Measurements from ENCODE around the gene KLK5. TPM values are rescaled to one million over a fixed set of nuclear protein-coding genes. Genes with fewer than 3 reads are reported as not detected.
A peak's percentile ranks its signal among the peaks of the same experiment; 100 is the strongest.

Gene KLK5
- total RNA-seq, 1 donor from 2014 or later, result not detected

DNA sequence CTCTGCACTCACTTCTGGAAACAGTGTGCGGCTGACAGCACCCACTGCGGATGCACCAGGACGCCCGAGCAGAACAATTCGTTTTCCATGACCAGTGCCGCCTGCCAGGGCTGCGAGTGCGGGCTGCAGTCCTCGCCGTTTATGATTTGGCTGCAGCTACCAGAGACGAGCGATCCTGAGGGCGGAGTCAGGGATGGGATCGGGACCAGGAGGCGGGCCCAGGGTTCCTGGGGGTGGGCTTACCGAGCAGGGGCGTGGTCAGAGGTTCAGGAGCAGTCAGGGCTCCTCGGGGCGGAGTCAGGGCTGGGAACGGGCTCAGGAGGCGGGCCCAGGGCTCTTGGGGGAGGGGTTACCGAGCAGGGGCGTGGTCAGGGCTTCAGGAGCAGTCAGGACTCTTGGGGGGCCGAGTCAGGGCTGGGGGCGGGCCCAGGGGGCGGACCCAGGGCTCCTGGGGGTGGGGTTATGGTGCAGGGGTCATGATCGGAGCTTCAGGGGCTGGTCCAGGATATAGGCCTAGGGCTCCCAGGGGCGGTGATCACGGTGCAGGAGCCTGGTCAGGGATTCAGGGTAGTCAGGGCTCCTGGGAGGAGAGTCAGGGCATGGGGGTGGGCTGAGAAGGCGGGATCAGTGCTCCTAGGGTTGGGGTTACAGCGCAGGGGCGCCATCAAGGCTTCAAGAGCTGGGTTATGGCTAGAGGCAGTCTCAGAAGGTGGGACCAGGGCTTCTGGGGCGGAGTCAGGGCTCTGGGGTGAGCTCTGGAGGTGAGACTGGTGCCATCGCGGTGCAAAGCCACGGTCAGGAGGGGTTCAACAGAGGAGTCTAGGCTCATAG, 43.4 kb downstream of the KLK5 start:
- no peak overlapping the region for H3K27ac Mint-ChIP-seq
- intact Hi-C loops (cut with micrococcal nuclease), result no loop called here
- DNase-seq, result peak; percentile 28

DNA sequence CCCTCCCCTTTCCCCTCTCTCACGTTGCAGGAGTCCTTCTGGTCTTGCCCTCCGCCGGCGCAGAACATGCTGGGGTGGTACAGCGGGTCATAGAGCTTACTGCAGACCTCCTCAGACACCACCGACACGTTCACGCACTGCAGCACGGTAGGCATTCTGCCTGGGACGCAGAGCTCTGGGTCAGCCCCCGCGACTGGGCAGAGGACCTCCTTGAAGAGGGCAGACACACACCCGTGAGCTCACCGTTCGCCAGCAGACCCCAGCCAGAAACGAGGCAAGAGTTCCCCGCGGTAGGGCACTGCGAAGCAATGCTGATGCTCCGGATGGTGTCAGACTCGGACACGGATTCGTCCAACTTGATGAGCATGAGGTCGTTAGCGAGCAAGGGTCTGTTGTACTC, 44.5 kb downstream of the KLK5 start:
- TF ChIP-seq, protein P1, sequence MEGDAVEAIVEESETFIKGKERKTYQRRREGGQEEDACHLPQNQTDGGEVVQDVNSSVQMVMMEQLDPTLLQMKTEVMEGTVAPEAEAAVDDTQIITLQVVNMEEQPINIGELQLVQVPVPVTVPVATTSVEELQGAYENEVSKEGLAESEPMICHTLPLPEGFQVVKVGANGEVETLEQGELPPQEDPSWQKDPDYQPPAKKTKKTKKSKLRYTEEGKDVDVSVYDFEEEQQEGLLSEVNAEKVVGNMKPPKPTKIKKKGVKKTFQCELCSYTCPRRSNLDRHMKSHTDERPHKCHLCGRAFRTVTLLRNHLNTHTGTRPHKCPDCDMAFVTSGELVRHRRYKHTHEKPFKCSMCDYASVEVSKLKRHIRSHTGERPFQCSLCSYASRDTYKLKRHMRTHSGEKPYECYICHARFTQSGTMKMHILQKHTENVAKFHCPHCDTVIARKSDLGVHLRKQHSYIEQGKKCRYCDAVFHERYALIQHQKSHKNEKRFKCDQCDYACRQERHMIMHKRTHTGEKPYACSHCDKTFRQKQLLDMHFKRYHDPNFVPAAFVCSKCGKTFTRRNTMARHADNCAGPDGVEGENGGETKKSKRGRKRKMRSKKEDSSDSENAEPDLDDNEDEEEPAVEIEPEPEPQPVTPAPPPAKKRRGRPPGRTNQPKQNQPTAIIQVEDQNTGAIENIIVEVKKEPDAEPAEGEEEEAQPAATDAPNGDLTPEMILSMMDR (IDR thresholded peaks at IDR 0.05), result no peak
- ChIA-PET CTCF (interaction anchor here (1.9 kb wide), 1 partner anchor 14 kb away, joined by 5 read pairs; no protein-coding TSS in a partner anchor), POLR2A (no interaction called here)
- no peaks in the 10 kb centered on the region for H3K36me3 Mint-ChIP-seq (ENCODE audit: low read depth)
- no peaks in the 10 kb centered on the region for H3K9me3 Mint-ChIP-seq
- H3K27me3 Mint-ChIP-seq, result peaks cover 37% of the 10 kb centered on the region
- no peak overlapping the region for H3K4me3 Mint-ChIP-seq
- DNase-seq (no peak), ATAC-seq (ENCODE audit: low read depth) (no peak)
- peaks cover 13% of the 10 kb centered on the region for H3K4me1 Mint-ChIP-seq
- H3K27ac Mint-ChIP-seq, result no peak overlapping the region
- intact Hi-C loops (cut with micrococcal nuclease), result no loop called here

More for the DNA sequence above, 43.4 kb downstream of the KLK5 start:
- Mint-ChIP-seq H3K27me3 (peaks cover 37% of the 10 kb centered on the region), H3K4me1 (peaks cover 13% of the 10 kb centered on the region), H3K4me3 (peak overlapping the region; percentile 75), H3K9me3 (no peaks in the 10 kb centered on the region), H3K36me3 (ENCODE audit: low read depth) (no peaks in the 10 kb centered on the region)
- ChIA-PET CTCF (interaction anchor here (1.9 kb wide), 1 partner anchor 12 kb away, joined by 5 read pairs; no protein-coding TSS in a partner anchor), POLR2A (no interaction called here)
- peak; percentile 78 for ATAC-seq (ENCODE audit: low read depth)
- TF ChIP-seq, protein P1 (IDR thresholded peaks at IDR 0.05), result no peak

DNA sequence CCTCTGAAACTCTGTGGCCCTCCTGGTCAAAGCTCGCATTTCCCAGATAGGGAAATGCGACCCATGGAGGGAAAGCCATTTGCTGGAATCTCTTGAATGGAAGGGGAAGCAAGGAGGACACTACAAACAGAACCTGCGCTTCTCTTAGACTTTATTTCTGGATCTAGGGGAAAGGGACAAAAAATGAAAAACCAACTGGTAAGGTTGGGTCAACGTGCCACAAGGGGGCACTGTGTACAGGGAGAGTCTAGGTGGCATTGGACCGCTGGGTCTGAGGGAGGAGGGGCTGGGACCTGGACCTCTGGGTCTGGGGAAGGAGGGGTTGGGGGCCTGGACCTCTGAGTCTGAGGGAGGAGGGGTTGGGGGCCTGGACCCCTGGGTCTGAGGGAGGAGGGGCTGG, 46.6 kb downstream of the KLK5 start:
- ChIA-PET POLR2A (no interaction called here), CTCF (interaction anchor here (1.3 kb wide), 1 partner anchor 16 kb away, joined by 4 read pairs; no protein-coding TSS in a partner anchor)
- TF ChIP-seq, protein P1 (IDR thresholded peaks at IDR 0.05), result no peak
- Mint-ChIP-seq H3K27me3 (peaks cover 37% of the 10 kb centered on the region), H3K9me3 (no peaks in the 10 kb centered on the region), H3K36me3 (ENCODE audit: low read depth) (no peaks in the 10 kb centered on the region), H3K4me3 (no peak overlapping the region), H3K27ac (no peak overlapping the region), H3K4me1 (peaks cover 13% of the 10 kb centered on the region)
- ATAC-seq (ENCODE audit: low read depth) (no peak), DNase-seq (no peak)
- intact Hi-C loops (cut with micrococcal nuclease), result no loop called here

DNA sequence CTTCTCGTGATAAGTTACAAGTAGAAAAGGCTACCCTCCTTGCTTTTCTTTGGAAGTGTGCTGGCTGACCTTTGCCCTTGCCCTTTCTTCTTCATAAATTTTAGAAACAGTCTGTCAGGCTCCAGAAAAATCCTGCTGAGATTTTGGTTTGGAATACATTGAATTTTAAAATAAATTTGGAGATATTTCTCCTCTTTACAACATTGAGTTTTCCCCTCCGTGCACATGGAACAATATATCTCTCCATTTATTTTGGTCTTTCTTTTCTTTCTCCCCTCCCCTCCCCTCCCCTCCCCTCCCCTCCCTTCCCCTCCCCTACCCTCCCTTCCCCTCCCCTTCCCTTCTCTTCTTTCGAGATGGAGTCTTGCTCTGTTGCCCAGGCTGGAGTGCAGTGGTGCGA, 50.2 kb downstream of the KLK5 start:
- H3K27ac Mint-ChIP-seq, result no peak overlapping the region
- no peak for DNase-seq
- no peaks in the 10 kb centered on the region for H3K36me3 Mint-ChIP-seq (ENCODE audit: low read depth)
- intact Hi-C loops (cut with micrococcal nuclease), result no loop called here
- TF ChIP-seq, protein P1 (IDR thresholded peaks at IDR 0.05), result no peak
- H3K4me1 Mint-ChIP-seq, result peaks cover 14% of the 10 kb centered on the region
- ChIA-PET POLR2A (no interaction called here), CTCF (no interaction called here)
- no peaks in the 10 kb centered on the region for H3K9me3 Mint-ChIP-seq
- no peak overlapping the region for H3K4me3 Mint-ChIP-seq
- H3K27me3 Mint-ChIP-seq, result peaks cover 9% of the 10 kb centered on the region
- ATAC-seq (ENCODE audit: low read depth), result no peak

DNA sequence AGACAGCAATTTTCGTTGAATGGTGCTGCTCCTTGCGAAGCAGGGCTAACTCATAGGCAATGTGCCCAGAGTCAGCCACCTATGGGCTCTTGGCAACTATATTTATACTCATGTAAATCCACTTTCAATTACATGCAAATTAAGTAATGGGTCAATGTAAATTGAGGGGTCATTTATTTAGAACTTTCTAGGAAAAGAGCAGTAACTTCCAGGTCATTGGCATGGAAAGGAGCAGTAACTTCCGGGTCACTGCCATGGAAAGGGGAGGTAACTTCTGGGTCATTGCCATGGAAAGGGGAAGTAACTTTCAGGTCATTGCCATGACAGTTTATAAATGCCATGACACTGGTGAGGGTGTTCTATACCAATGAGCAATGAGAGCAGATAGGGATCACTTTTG, 53.3 kb downstream of the KLK5 start:
- no peaks in the 10 kb centered on the region for H3K27me3 Mint-ChIP-seq
- ChIA-PET POLR2A (interaction anchor here (1.4 kb wide), 1 partner anchor 10 kb away, joined by 5 read pairs; no protein-coding TSS in a partner anchor), CTCF (no interaction called here)
- ATAC-seq (ENCODE audit: low read depth) (no peak), DNase-seq (no peak)
- peaks cover 4% of the 10 kb centered on the region for H3K9me3 Mint-ChIP-seq
- H3K4me1 Mint-ChIP-seq, result peaks cover 37% of the 10 kb centered on the region
- peak overlapping the region; percentile 35 for H3K27ac Mint-ChIP-seq
- TF ChIP-seq, protein P1 (IDR thresholded peaks at IDR 0.05), result no peak
- no peaks in the 10 kb centered on the region for H3K36me3 Mint-ChIP-seq (ENCODE audit: low read depth)
- no peak overlapping the region for H3K4me3 Mint-ChIP-seq
- intact Hi-C loops (cut with micrococcal nuclease), result loop anchor here (5.0 kb wide), 2 partner anchors 62 to 557 kb away; no protein-coding TSS in a partner anchor

Data from activated B cell treated with CpG ODN at 0.5 μM for 24 hours (primary cell).